ENCODE data around the gene ZPBP. TPM values are rescaled to one million over a fixed set of nuclear protein-coding genes. Genes with fewer than 3 reads are reported as not detected.

The ZPBP gene
- total and polyA plus RNA-seq, 2 donors (not counting 1 experiment from before 2014, with no cell fraction given), result not detected

GRCh38 chr7:50125766-50126165 lies 32.7 kb upstream of the ZPBP start:
- no peak overlapping the region for H3K9ac ChIP-seq (ENCODE audit: low read length)
- H3K36me3 ChIP-seq (replicated peaks in 1 of 2; ENCODE audit: control extremely low read depth in 1 of 2, control insufficient read depth in 1 of 2, extremely low read depth in 1 of 2, insufficient read depth in 2 of 2, low read length in 1 of 2), result no peaks in the 10 kb centered on the region

GRCh38 chr7:50121286-50121685 lies 28.2 kb upstream of the ZPBP start:
- POLR2A ChIA-PET, result no interaction called here
- no peaks in the 10 kb centered on the region for H3K9me3 ChIP-seq (ENCODE audit: control extremely low read depth in 1 of 3, control insufficient read depth in 2 of 3, insufficient read depth in 1 of 3, low read length in 2 of 3)
- H3K27ac ChIP-seq (ENCODE audit: low read length in 2 of 2), result peak overlapping the region in 1 of 2 donors; percentile 60
- peak overlapping the region; percentile 63 for H3K4me2 ChIP-seq (replicated peaks; ENCODE audit: low read depth, low read length, poor library complexity, severe bottlenecking)
- H2AFZ ChIP-seq (ENCODE audit: insufficient read depth, low read depth, low read length, poor library complexity, severe bottlenecking), result peak overlapping the region; percentile 57
- no peaks in the 10 kb centered on the region for H3K27me3 ChIP-seq (replicated peaks in 1 of 4; ENCODE audit: control extremely low read depth in 1 of 4, control insufficient read depth in 3 of 4, insufficient read depth in 4 of 4, low read length in 3 of 4)
- no peak for TF ChIP-seq CTCF (IDR thresholded peaks at IDR 0.05)
- no peak for TF ChIP-seq EZH2 (IDR thresholded peaks at IDR 0.05; ENCODE audit: borderline replicate concordance, insufficient read depth, low read depth, low read length, poor library complexity, severe bottlenecking)
- ATAC-seq (ENCODE audit: low read depth) (peak; percentile 70), DNase-seq (peak; percentile 56)
- peak overlapping the region; percentile 26 for H3K4me3 Mint-ChIP-seq
- H3K4me3 ChIP-seq (ENCODE audit: control extremely low read depth in 1 of 5, extremely low read depth in 1 of 5, insufficient read depth in 1 of 5, low read depth in 2 of 5, low read length in 4 of 5), result peak overlapping the region in 1 of 5 experiments; percentile 23
- CTCF ChIA-PET, result interaction anchor here (0.7 to 2.8 kb wide), 2 partner anchors 28 to 1041 kb away, joined by 5 to 25 read pairs; no protein-coding TSS in a partner anchor
- peak overlapping the region; percentile 21 for H3K9ac ChIP-seq (ENCODE audit: low read length)
- H3K27me3 Mint-ChIP-seq, result no peaks in the 10 kb centered on the region
- H3K27ac Mint-ChIP-seq, result peak overlapping the region; percentile 32
- H3K4me1 Mint-ChIP-seq, result peaks cover 22% of the 10 kb centered on the region
- H3K4me1 ChIP-seq (ENCODE audit: control insufficient read depth in 2 of 2, insufficient read depth in 2 of 2, low read length in 2 of 2), result peaks cover 20 to 21% of the 10 kb centered on the region in 2 donors
- no peaks in the 10 kb centered on the region for H4K20me1 ChIP-seq (ENCODE audit: control insufficient read depth, insufficient read depth, low read length, poor library complexity, severe bottlenecking)
- no peaks in the 10 kb centered on the region for H3K79me2 ChIP-seq (ENCODE audit: control insufficient read depth, insufficient read depth, low read length)
- no CpG with 5 or more reads among the region's 3 CpGs for WGBS (ENCODE audit: insufficient coverage)
- intact Hi-C loops (cut with micrococcal nuclease), result no loop called here
- H3K36me3 ChIP-seq (replicated peaks in 1 of 2; ENCODE audit: control extremely low read depth in 1 of 2, control insufficient read depth in 1 of 2, extremely low read depth in 1 of 2, insufficient read depth in 2 of 2, low read length in 1 of 2), result no peaks in the 10 kb centered on the region
- H3K9me3 Mint-ChIP-seq (ENCODE audit: insufficient read depth), result no peaks in the 10 kb centered on the region

More at GRCh38 chr7:50125766-50126165, 32.7 kb upstream of the ZPBP start:
- Mint-ChIP-seq H3K4me1 (peaks cover 11% of the 10 kb centered on the region), H3K27ac (no peak overlapping the region), H3K4me3 (no peak overlapping the region), H3K9me3 (ENCODE audit: insufficient read depth) (no peaks in the 10 kb centered on the region), H3K27me3 (no peaks in the 10 kb centered on the region)
- Histone ChIP-seq H3K79me2 (ENCODE audit: control insufficient read depth, insufficient read depth, low read length) (no peaks in the 10 kb centered on the region), H3K27ac (ENCODE audit: low read length in 2 of 2) (no peak overlapping the region), H2AFZ (ENCODE audit: insufficient read depth, low read depth, low read length, poor library complexity, severe bottlenecking) (no peak overlapping the region), H3K4me3 (ENCODE audit: control extremely low read depth in 1 of 5, extremely low read depth in 1 of 5, insufficient read depth in 1 of 5, low read depth in 2 of 5, low read length in 4 of 5) (no peak overlapping the region), H4K20me1 (ENCODE audit: control insufficient read depth, insufficient read depth, low read length, poor library complexity, severe bottlenecking) (no peaks in the 10 kb centered on the region), H3K9me3 (ENCODE audit: control extremely low read depth in 1 of 3, control insufficient read depth in 2 of 3, insufficient read depth in 1 of 3, low read length in 2 of 3) (no peaks in the 10 kb centered on the region), H3K27me3 (replicated peaks in 1 of 4; ENCODE audit: control extremely low read depth in 1 of 4, control insufficient read depth in 3 of 4, insufficient read depth in 4 of 4, low read length in 3 of 4) (no peaks in the 10 kb centered on the region), H3K4me2 (replicated peaks; ENCODE audit: low read depth, low read length, poor library complexity, severe bottlenecking) (no peak overlapping the region), H3K4me1 (ENCODE audit: control insufficient read depth in 2 of 2, insufficient read depth in 2 of 2, low read length in 2 of 2) (peaks cover 10% of the 10 kb centered on the region in 2 donors)
- intact Hi-C loops (cut with micrococcal nuclease), result no loop called here
- no CpG with 5 or more reads among the region's 1 CpG for WGBS (ENCODE audit: insufficient coverage)
- TF ChIP-seq CTCF (IDR thresholded peaks at IDR 0.05), result no peak
- no peak for TF ChIP-seq EZH2 (IDR thresholded peaks at IDR 0.05; ENCODE audit: borderline replicate concordance, insufficient read depth, low read depth, low read length, poor library complexity, severe bottlenecking)
- ATAC-seq (ENCODE audit: low read depth) (no peak), DNase-seq (no peak)
- ChIA-PET POLR2A (no interaction called here), CTCF (no interaction called here)

All from B cell (primary cell).